HepG2 (cell line): Measurements from ENCODE around the gene C3orf22. TPM values are rescaled to one million over a fixed set of nuclear protein-coding genes. Genes with fewer than 3 reads are reported as not detected.

Experiments used
- AHR ChIP-seq: IDR thresholded peaks from 2 replicates; pipeline ENCODE4 v1.6.1; 2018; ENCODE audit warnings: missing genetic modification reagents, missing compliant biosample characterization
- ATF5 ChIP-seq: sonication (generic); formaldehyde crosslinking; IDR thresholded peaks from 2 replicates; pipeline ENCODE4 v1.4.0; 2020; ENCODE audit warnings: mild to moderate bottlenecking, low read depth, missing genetic modification reagents
- ELK4 ChIP-seq: sonication (generic); formaldehyde crosslinking; IDR thresholded peaks from 2 replicates; pipeline ENCODE4 v1.9.0; 2021; ENCODE audit warnings: missing genetic modification reagents, borderline replicate concordance
- FOXO4 ChIP-seq: sonication (generic); formaldehyde crosslinking; conservative IDR thresholded peaks from 2 replicates; pipeline ENCODE4 v1.8.1; 2023; ENCODE audit warnings: missing genetic modification reagents
- JUN ChIP-seq: sonication (generic); formaldehyde crosslinking; IDR thresholded peaks from 2 replicates; pipeline ENCODE4 v1.4.0; 2020; ENCODE audit warnings: mild to moderate bottlenecking, missing genetic modification reagents
- KAT7 ChIP-seq: IDR thresholded peaks from 2 replicates; pipeline ENCODE4 v1.6.1; 2018; ENCODE audit warnings: borderline replicate concordance, missing compliant biosample characterization
- MED1 ChIP-seq: sonication (generic); formaldehyde crosslinking; IDR thresholded peaks from 2 replicates; pipeline ENCODE4 v1.4.0; 2020; ENCODE audit warnings: missing genetic modification reagents
- MTERF4 ChIP-seq: sonication (generic); formaldehyde crosslinking; IDR thresholded peaks from 2 replicates; pipeline ENCODE4 v1.8.0; 2023; ENCODE audit warnings: mild to moderate bottlenecking, missing genetic modification reagents
- RELA ChIP-seq: sonication (generic); formaldehyde crosslinking; IDR thresholded peaks from 2 replicates; pipeline ENCODE4 v1.4.0; 2020; ENCODE audit warnings: missing genetic modification reagents
- RNF2 ChIP-seq: fragments of 450-650 bp; conservative IDR thresholded peaks from 2 replicates; pipeline ENCODE4 v1.6.1; 2016; ENCODE audit warnings: low read depth
- RXRB ChIP-seq: IDR thresholded peaks from 2 replicates; pipeline ENCODE4 v1.6.1; 2016; ENCODE audit warnings: borderline replicate concordance, missing genetic modification reagents, missing compliant biosample characterization
- SATB2 ChIP-seq: sonication (generic); formaldehyde crosslinking; IDR thresholded peaks from 2 replicates; pipeline ENCODE4 v1.5.0; 2020; ENCODE audit warnings: missing genetic modification reagents
- SRY ChIP-seq: sonication (generic); formaldehyde crosslinking; IDR thresholded peaks from 2 replicates; pipeline ENCODE4 v1.8.0; 2022; ENCODE audit warnings: mild to moderate bottlenecking, missing genetic modification reagents
- TBX3 ChIP-seq: fragments of 450-650 bp; IDR thresholded peaks from 2 replicates; pipeline ENCODE4 v1.6.1; 2017; ENCODE audit warnings: antibody characterized with exemption, mild to moderate bottlenecking, inconsistent platforms, borderline replicate concordance
- ZEB1 ChIP-seq: IDR thresholded peaks from 2 replicates; pipeline ENCODE4 v1.6.1; 2012; ENCODE audit warnings: mild to moderate bottlenecking, low read depth, inconsistent platforms; ENCODE audit not compliant: insufficient replicate concordance
- ZGPAT ChIP-seq: IDR thresholded peaks from 2 replicates; pipeline ENCODE4 v1.6.1; 2016; ENCODE audit warnings: mild to moderate bottlenecking
- ZNF207 ChIP-seq: fragments of 450-650 bp; IDR thresholded peaks from 2 replicates; pipeline ENCODE4 v1.6.1; 2016; ENCODE audit warnings: antibody characterized with exemption, borderline replicate concordance
- ZNF224 ChIP-seq: sonication (generic); formaldehyde crosslinking; IDR thresholded peaks from 2 replicates; pipeline ENCODE4 v1.5.0; 2020; ENCODE audit warnings: mild to moderate bottlenecking, missing genetic modification reagents
- ZNF276 ChIP-seq: sonication (generic); formaldehyde crosslinking; IDR thresholded peaks from 2 replicates; pipeline ENCODE4 v1.4.0; 2020; ENCODE audit warnings: mild to moderate bottlenecking, low read depth, missing genetic modification reagents
- ZNF556 ChIP-seq: sonication (generic); formaldehyde crosslinking; IDR thresholded peaks from 2 replicates; pipeline ENCODE4 v1.4.0; 2020; ENCODE audit warnings: mild to moderate bottlenecking, missing genetic modification reagents, borderline replicate concordance
- ZNF747 ChIP-seq: sonication (generic); formaldehyde crosslinking; IDR thresholded peaks from 2 replicates; pipeline ENCODE4 v1.8.1; 2023; ENCODE audit warnings: missing genetic modification reagents, mild to moderate bottlenecking, borderline replicate concordance
- ZNF891 ChIP-seq: sonication (generic); formaldehyde crosslinking; IDR thresholded peaks from 2 replicates; pipeline ENCODE4 v1.5.0; 2020; ENCODE audit warnings: mild to moderate bottlenecking, missing genetic modification reagents
- polyA plus RNA-seq, 8 experiments: library from polyadenylated mRNA; depleted of rRNA in 3 of 8; stranded (reverse) in 7 of 8; unstranded in 1 of 8; fragments of >200 nt; fragmentation: Illumina TruSeq in 4 of 8; extraction: Trizol in 4 of 8; gene quantifications; 2 replicates each; pipeline versions ENCODE4 v1.2.1 to v1.2.3, GENCODE V29; 2011 to 2016; ENCODE audit warnings: low read depth in 4 of 8, missing spikeins in 1 of 8, mixed read lengths in 1 of 8; ENCODE audit not compliant: insufficient read depth in 1 of 8
- total RNA-seq, 5 experiments: library from RNA; depleted of rRNA; stranded (reverse); fragments of >200 nt; fragmentation: Illumina TruSeq; extraction: Trizol; gene quantifications; 2 replicates each; pipeline ENCODE4 v1.2.3, GENCODE V29; 2016; ENCODE audit warnings: low read depth in 1 of 5

Gene C3orf22
- total and polyA plus RNA-seq, 2 of the 13 experiments (the other 11 are each of a cell fraction or from before 2014, with no cell fraction given): not detected

GRCh38 chr3:126523745-126524428 lies 34.8 kb downstream of the C3orf22 start, which contains the start of gene CHST13 (continued):
- TF ChIP-seq MED1 (CRISPR knock-in tag) (peak; percentile 77), ZNF747 (CRISPR knock-in tag) (0 out of 2 replicates have a peak, but pooled peaks have one; percentile 0), ZNF224 (CRISPR knock-in tag) (no peak), RELA (CRISPR knock-in tag) (peak; percentile 95), ATF5 (CRISPR knock-in tag) (no peak), AHR (CRISPR knock-in tag) (peak; percentile 93; the same call in 1 of the 2 replicates), TBX3 (no peak), ZNF207 (no peak), SRY (CRISPR knock-in tag) (no peak; the same call in none of the 2 replicates), ZNF276 (CRISPR knock-in tag) (no peak; the same call in 1 of the 2 replicates), FOXO4 (CRISPR knock-in tag) (no peak), ELK4 (CRISPR knock-in tag) (no peak), ZNF891 (CRISPR knock-in tag) (peak; percentile 52; the same call in 1 of the 2 replicates), KAT7 (CRISPR knock-in tag) (peak; percentile 58; the same call in 1 of the 2 replicates), SATB2 (0 out of 2 replicates have a peak, but pooled peaks have one; percentile 79), MTERF4 (CRISPR knock-in tag) (no peak; the same call in 1 of the 2 replicates), RXRB (CRISPR knock-in tag) (peak; percentile 75), ZGPAT (CRISPR knock-in tag) (peak; percentile 63), ZNF556 (CRISPR knock-in tag) (peak; percentile 23; the same call in 1 of the 2 replicates), JUN (CRISPR knock-in tag) (0 out of 2 replicates have a peak, but pooled peaks have one; percentile 27), ZEB1 (no peak), RNF2 (peak; percentile 53; the same call in 1 of the 2 replicates)
